GDM1 (cell line): ENCODE results near the gene CYP11A1.

Source experiments
- DNase-seq: peaks from one replicate; lab custom pipeline; 2025; lab: John Stamatoyannopoulos, UW

CYP11A1 gene

DNA sequence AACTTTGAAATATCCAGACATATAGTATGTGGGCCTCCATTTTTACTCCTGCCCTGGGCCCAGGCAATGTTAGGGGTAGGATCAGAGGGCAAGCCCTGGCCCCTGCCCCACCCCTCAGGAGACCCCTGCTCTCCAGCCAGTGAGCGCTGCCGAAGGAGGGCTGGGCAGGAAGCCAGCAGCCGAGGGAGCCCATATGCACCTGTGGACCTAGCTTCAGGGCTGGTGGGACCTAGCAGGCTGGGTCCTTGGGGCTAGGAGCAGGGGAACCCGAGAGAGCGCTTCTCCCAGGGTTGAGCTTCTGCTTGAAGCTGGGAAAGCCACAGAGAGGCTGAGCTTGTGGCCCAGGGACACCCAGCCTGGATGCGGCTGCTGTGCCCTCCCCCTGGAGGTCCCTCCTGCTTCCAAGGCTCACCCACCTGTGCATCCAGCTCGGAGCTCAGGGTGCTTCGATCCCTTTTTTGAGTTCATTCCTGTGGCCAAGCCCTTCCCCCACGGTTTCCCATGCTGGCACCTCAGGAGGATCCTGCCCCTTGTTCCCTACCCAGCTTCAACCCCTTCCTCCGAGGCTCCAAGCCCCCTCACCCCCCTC lies 21.0 kb upstream of the CYP11A1 start:
- DNase-seq: no peak

DNA sequence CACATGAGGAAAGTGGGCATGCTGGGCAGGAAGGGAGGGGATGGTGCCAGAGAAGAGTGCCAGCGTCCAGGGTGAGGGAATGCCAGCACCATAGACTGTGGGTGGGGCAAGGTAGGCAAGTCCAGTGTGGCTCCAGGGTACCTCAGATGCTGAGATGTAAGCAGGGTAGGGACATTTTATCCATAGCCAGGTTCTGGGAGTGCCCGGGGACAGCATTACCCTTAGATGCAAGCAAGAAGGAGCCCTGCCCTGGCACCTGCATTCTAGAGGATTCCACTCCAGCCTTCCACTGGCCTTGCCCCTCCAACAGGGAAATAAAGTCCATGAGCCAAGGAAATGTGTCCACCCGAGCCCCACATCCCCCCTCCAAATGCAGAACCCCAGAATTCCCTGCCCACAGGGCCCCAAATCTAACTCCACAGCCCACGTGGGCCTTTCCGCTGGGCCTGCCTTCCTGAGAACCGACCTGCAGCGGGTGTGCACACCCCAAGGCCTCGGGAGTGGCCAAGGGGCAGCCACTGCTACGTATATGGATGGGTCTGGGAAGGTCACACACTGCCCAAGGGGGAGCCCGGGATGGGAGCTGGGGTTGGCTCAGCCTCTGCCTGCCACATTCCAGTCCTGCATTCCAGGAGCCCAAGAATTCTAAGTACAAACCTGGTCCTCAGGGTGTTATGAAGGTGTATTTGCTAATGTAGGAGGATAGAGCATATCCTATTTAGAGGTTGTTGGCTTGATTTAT lies 20.3 kb upstream of the CYP11A1 start:
- DNase-seq: no peak

GRCh38 chr15:74387141-74387541 lies 19.7 kb upstream of the CYP11A1 start:
- DNase-seq: no peak

GRCh38 chr15:74386496-74387140 lies 19.2 kb upstream of the CYP11A1 start:
- DNase-seq: no peak

DNA sequence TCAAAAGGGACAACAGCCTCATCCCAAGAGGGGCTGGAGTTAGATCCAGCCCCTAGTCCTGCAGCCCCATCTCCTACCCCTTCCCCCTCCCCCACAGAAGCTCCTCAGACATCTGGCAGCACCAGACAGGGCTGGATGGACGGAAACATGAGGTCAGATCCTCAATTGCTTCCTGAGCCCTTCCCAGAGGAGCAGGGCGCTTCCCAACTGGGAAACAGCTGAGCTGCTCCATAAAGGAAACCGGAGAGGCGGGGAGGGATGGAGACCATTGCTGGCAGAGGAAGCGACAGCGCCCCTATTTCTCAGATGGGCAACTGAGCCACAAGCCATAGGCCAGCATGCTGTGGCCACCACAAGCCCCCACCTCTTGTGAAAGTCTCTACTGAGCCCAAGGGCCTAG lies 18.3 kb upstream of the CYP11A1 start:
- DNase-seq: no peak

GRCh38 chr15:74384881-74385643 lies 17.6 kb upstream of the CYP11A1 start:
- DNase-seq: peak; percentile 21

DNA sequence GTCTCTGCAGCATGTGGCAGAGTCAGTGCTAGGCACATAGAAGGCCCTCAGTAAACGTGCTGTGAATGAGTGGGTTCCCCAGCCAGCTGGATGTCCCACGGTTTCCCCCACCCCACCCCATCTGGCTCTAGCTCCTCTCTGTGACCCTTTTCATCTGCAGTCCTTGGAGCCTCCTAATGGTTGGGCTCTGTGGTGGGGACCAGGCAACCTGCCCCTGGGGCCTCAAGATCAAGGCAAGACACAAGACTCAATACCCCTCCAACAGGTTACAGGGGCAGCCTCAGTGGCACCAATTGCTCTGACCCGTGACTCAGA lies 17.1 kb upstream of the CYP11A1 start:
- no peak for DNase-seq

- no peak for DNase-seq
Observed at GRCh38 chr15:74383695-74384565, 16.5 kb upstream of the CYP11A1 start.

GRCh38 chr15:74383286-74383685 lies 15.8 kb upstream of the CYP11A1 start:
- DNase-seq: no peak

DNA sequence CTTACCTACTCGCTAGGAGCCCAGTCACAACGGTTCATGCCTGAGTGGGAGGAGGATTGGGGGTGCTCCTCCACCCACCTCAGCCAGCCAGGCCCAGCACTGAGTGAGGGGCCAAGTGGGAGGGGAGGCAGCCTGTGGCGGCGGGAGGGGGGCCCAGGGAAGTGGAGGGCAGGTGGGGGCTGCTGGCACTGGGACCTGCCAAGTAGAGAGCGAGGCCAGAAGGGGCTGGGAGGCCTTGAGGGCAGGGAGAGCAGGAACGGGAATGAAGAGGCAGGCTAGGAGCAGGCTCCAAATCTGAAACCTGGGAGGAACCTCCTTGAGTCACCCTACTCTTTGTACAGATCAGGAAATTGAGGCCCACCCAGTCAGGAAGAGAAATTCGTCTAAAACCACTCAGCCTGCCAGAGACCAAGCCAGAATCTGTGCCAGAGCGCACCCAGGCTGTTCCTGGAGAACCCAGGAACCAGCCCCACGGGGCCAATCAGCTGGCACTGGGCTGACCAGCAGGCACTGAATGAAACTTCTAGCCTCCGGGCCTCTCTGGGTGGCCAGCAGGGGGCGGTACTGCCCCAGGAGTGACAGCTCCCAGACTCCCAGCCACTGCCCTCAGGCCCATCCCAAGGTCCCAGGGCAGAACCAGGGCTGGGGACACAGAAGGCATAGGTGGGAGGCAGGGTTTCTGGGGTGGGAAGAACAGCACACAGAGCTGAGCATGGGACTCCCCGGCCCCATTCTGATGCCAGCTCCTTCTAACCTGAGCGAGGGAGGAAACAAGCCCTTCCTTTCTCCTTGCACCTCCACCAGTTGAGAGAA lies 14.8 kb upstream of the CYP11A1 start:
- DNase-seq: peak; percentile 63

DNA sequence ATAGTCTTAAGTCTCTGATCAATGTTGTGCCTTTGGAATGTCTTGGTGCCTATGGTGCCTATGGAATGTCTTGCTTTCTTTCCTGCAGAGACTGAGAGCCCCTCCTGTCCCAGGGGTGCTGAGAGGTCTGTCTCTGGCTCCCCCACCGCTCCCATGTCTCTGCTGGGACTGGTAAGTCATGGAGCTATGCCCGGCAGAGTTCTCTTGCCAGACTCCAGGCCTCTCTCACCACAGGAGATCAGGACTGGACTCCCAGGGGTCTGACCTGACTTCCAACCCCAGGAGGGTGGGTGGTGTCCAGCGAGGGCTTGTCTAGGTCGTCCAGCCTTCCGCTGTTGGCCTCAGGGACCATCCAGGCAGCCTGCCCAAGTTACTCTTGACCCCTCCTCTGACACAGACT lies 14.0 kb upstream of the CYP11A1 start:
- no peak for DNase-seq

GRCh38 chr15:74381190-74381453 lies 13.7 kb upstream of the CYP11A1 start:
- no peak for DNase-seq

DNA sequence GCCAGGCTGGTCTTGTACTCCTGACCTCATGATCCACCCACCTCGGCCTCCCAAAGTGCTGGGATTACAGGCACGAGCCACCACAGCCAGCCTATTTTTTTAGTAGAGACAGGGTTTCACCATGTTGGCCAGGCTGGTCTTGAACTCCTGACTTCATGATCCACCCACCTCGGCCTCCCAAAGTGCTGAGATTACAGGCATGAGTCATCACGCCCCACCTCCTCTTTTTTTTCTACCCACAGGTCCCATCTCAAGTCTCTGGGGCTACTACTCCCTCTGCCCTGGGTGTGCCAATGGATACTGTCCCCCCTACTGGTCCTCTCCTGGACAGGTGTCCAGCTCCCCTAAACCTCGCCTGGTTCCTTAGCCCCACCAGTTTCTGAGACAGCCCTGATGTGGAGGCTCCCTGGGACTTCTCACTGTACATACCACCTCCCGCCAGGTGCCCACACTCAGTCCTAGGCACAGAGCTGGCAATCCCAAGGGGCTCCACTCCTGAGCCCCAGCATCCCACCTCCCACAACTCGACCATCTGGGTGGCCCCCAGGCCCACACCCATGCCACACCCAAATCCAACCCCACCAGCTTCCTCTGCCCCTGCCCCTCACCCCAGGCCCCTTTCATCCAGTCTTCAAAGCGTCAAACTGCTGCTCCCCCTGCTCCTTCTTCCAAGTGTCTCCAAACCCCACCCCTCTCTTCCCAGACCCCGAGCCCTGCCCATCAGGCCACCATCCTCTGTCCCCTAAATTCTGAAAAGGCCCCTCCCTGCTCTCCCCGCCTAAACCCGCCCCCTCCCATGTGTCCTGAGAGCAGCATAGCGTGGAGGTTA lies 13.1 kb upstream of the CYP11A1 start:
- DNase-seq: no peak

- DNase-seq: peak; percentile 54
Observed at GRCh38 chr15:74378848-74379247, 11.4 kb upstream of the CYP11A1 start.

GRCh38 chr15:74377831-74378766 lies 10.7 kb upstream of the CYP11A1 start:
- DNase-seq: no peak

GRCh38 chr15:74376825-74377581 lies 9.6 kb upstream of the CYP11A1 start:
- DNase-seq: no peak

- DNase-seq: no peak
Observed at GRCh38 chr15:74376226-74376625, 8.8 kb upstream of the CYP11A1 start.

DNA sequence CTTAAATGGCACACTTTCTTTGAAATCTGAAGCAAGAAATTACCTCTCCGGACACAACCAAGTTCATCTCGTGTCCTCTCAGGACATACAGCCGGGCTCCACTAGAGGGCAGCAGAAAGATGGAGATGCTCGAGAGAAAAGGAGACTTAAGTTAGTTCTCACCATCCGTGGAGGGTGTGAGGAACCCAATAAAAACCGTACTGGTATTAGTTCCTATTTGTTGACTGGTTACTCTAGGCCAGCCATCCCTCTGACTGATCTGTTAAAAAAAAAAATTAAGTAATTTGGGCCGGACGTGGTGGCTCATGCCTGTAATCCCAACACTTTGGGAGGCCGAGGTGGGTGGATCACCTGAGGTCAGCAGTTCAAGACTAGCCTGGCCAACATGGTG lies 7.9 kb upstream of the CYP11A1 start:
- peak; percentile 50 for DNase-seq
